ENCODE measurements around the gene TFDP1.

TFDP1 gene

DNA sequence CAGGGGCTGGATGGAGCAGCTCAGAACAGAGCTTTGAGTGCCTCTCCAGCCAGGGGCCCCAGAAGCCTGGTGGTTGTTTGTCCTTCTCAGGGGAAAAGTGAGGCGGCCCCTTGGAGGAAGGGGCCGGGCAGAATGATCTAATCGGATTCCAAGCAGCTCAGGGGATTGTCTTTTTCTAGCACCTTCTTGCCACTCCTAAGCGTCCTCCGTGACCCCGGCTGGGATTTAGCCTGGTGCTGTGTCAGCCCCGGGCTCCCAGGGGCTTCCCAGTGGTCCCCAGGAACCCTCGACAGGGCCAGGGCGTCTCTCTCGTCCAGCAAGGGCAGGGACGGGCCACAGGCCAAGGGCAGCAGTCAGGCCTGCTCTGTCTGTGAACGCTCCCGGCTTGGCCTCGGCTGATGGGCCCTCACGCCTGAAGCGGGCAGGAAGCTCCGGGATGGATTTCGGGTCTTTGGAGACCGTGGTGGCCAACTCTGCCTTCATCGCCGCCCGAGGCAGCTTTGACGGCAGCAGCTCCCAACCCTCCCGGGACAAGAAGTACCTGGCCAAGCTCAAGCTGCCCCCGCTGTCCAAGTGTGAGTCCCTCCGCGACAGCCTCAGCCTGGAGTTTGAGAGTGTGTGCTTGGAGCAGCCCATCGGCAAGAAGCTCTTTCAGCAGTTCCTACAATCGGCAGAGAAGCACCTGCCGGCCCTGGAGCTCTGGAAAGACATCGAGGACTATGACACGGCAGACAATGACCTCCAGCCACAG, 82.6 kb downstream of the TFDP1 start, which contains the start of gene GRK1:
TSS of gene GRK1 (plus strand) at position 269 of the 751 bp plus-strand sequence. CDS start at position 437, 168 bp downstream.
- no peak for DNase-seq (ENCODE audit: low read depth)
- TF ChIP-seq, protein P1, sequence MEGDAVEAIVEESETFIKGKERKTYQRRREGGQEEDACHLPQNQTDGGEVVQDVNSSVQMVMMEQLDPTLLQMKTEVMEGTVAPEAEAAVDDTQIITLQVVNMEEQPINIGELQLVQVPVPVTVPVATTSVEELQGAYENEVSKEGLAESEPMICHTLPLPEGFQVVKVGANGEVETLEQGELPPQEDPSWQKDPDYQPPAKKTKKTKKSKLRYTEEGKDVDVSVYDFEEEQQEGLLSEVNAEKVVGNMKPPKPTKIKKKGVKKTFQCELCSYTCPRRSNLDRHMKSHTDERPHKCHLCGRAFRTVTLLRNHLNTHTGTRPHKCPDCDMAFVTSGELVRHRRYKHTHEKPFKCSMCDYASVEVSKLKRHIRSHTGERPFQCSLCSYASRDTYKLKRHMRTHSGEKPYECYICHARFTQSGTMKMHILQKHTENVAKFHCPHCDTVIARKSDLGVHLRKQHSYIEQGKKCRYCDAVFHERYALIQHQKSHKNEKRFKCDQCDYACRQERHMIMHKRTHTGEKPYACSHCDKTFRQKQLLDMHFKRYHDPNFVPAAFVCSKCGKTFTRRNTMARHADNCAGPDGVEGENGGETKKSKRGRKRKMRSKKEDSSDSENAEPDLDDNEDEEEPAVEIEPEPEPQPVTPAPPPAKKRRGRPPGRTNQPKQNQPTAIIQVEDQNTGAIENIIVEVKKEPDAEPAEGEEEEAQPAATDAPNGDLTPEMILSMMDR (conservative IDR thresholded peaks at IDR 0.05; ENCODE audit: low read depth, low read length) = no peak
- no peak within 1 kb of the TSS for H3K4me3 ChIP-seq (ENCODE audit: low read depth, low read length)

DNA sequence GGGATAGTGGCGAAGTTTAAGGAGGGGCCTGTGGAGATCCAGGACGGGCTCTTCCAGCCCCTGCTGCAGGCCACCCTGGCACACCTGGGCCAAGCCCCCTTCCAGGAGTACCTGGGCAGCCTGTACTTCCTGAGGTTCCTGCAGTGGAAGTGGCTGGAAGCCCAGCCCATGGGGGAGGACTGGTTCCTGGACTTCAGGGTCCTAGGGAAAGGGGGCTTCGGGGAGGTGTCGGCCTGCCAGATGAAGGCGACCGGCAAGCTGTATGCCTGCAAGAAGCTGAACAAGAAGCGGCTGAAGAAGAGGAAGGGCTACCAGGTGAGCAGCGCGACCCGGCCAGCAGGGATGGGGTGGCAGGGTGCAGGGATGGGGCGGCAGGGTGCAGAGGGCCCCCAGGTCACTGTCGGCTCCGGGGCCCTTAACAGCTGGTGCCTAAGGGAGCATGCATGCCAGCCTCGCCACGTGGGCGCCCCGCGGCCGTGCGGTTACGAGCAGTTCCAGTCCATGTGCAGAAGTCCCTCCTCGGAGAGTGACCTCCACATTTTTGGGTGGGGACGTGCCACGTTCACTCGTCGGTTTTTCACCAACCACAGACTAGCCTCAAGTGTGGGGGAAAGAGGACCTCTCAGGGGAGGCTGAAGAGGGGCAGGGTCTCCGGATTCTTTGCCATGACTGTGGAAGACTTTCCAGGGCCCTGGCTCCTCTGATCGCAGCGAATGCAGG, 83.4 kb downstream of the TFDP1 start:
- DNase-seq (ENCODE audit: low read depth) = no peak
- H3K4me3 ChIP-seq (ENCODE audit: low read depth, low read length) = no peak overlapping the region
- TF ChIP-seq, protein P1 (conservative IDR thresholded peaks at IDR 0.05; ENCODE audit: low read depth, low read length) = no peak

DNA sequence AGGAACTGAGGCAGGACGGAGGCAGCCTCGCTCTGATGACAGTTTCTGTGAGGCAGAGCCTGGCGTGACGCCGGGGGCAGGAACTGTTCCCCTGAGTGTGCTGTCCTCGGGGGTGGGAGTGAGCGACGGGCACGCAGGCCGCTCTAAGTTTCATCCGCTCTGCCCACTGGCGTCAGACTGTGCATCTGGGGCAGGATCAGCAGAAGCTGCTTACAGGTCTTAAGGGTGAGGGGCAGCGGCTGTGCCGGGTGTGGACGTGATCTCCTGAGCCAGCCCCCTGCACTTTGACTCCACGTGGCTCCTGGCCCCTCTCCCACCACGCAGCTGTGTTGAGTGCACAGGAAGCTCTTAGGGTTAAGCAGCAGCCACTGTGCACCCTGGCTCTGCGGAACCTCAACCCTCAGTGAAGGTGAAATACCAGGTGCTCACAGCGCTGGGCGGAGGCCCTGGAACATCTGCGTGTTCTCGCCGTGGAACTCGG, 84.0 kb downstream of the TFDP1 start:
- TF ChIP-seq, protein P1 (conservative IDR thresholded peaks at IDR 0.05; ENCODE audit: low read depth, low read length) = no peak
- DNase-seq (ENCODE audit: low read depth) = no peak
- no peak overlapping the region for H3K4me3 ChIP-seq (ENCODE audit: low read depth, low read length)

DNA sequence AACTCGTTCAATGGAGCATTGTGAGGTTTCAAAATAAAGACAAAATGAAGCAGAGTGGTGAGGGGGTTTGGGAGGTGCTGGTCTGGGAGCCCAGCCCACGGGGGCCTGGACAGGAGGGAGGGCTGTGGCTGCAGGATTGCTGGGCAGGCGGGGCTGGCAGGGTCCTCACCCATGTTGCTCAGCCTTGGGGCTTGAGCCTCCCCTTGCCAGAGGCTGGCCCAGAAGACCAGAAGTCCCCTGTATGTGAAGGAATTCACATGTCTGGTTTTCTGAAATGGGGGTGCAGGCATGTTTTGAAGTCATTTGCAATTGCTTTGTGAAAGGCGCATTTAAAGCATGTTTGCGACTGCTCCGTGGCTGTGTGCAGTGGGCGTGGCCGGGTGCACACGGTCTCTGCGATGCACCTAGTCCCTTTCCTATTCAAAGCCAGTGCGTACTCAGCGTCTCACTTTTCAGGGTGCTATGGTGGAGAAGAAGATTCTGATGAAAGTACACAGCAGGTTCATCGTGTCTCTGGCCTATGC, 84.7 kb downstream of the TFDP1 start:
- TF ChIP-seq, protein P1 (conservative IDR thresholded peaks at IDR 0.05; ENCODE audit: low read depth, low read length) = no peak
- no peak overlapping the region for H3K4me3 ChIP-seq (ENCODE audit: low read depth, low read length)
- no peak for DNase-seq (ENCODE audit: low read depth)

DNA sequence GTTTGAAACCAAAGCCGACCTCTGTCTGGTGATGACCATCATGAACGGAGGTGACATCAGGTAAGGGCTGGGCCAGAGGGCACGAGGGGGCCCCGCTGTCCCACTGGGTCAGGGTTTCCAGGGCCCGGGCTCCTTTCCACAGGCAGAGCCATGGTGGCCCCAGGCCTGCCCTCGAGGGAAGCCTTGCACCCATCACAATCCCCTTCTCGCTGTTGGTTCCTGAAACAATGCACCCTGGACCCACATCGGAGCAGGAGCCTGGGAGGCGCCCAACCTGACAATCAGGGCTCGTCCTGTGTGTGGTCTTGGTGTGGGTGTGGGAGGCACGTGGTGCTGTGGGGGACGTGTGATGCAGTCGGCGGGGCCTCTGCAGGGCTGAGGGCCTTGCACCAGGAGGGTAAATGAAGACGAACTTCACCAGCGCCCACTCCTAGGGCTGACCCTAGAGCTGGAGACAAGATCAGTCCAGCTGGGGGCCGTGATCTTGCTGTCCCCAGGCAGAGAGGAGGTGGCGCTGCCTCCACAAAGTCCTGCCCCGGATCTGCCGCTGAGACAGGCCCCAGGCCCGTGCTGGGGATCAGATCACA, 85.3 kb downstream of the TFDP1 start:
- TF ChIP-seq, protein P1 (conservative IDR thresholded peaks at IDR 0.05; ENCODE audit: low read depth, low read length) = no peak
- no peak for DNase-seq (ENCODE audit: low read depth)
- no peak overlapping the region for H3K4me3 ChIP-seq (ENCODE audit: low read depth, low read length)

DNA sequence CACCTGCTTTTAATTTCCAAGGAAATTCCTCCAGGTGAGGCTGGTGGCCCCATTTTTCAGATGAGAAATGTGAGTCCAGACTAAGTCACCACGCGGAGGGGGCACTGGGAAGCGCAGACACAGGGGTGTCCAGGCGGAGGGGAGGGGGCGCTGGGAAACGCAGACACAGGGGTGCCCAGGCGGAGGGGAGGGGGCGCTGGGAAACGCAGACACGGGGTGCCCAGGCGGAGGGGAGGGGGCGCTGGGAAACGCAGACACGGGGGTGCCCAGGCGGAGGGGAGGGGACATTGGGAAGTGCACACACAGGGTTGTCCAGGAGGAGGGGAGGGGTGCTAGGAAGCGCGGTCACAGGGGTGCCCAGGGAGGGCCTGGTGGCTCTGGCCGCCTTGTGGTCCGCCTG, 86.0 kb downstream of the TFDP1 start:
- TF ChIP-seq, protein P1 (conservative IDR thresholded peaks at IDR 0.05; ENCODE audit: low read depth, low read length) = no peak
- DNase-seq (ENCODE audit: low read depth) = no peak
- H3K4me3 ChIP-seq (ENCODE audit: low read depth, low read length) = no peak overlapping the region

All from choroid plexus epithelial cell (primary cell).